Esophagus muscularis mucosa (tissue), 4 donors: ENCODE data around the gene CD36. TPM values are rescaled to one million over a fixed set of nuclear protein-coding genes. Genes with fewer than 3 reads are reported as not detected.

Source experiments
- DNase-seq: peaks from one replicate; pipeline ENCODE4 v3.0.0-alpha.2; 2017; ENCODE audit errors: extremely low spot score
- H3K27ac ChIP-seq, 4 donors: fragments of 200-600 bp; sonication (generic); replicated peaks in 1 of 4; 1 replicate in 3 of 4; 2 replicates in 1 of 4; pipeline ENCODE4 v1.5.1; 2016 to 2019; ENCODE audit warnings: mild to moderate bottlenecking in 1 of 4
- H3K27me3 ChIP-seq, 4 donors: fragments of 200-600 bp; sonication (generic); one replicate each; pipeline versions ENCODE4 v1.5.1 to v1.6.0; 2016 to 2019
- H3K36me3 ChIP-seq, 4 donors: fragments of 200-600 bp; sonication (generic); one replicate each; pipeline ENCODE4 v1.5.1; 2016 to 2019
- H3K4me1 ChIP-seq, 4 donors: fragments of 200-600 bp; sonication (generic); one replicate each; pipeline ENCODE4 v1.5.1; 2016 to 2019
- H3K4me3 ChIP-seq, 4 donors: fragments of 200-600 bp; sonication (generic); 1 replicate in 2 of 4; 2 replicates in 2 of 4; pipeline ENCODE4 v1.5.1; 2016 to 2019; ENCODE audit warnings: mild to moderate bottlenecking in 4 of 4, moderate library complexity in 1 of 4
- H3K9me3 ChIP-seq, 4 donors: fragments of 200-600 bp; sonication (generic); 1 replicate in 3 of 4; 2 replicates in 1 of 4; pipeline ENCODE4 v1.5.1; 2016 to 2019
- EP300 ChIP-seq: sonication (generic); formaldehyde crosslinking; IDR thresholded peaks from one replicate; pipeline ENCODE4 v1.6.1; 2017; ENCODE audit warnings: antibody characterized with exemption
- POLR2A ChIP-seq: fragments of 450-650 bp; IDR thresholded peaks from one replicate; pipeline ENCODE4 v1.6.1; 2017; ENCODE audit warnings: antibody characterized with exemption, moderate library complexity, mild to moderate bottlenecking, low read depth
- POLR2AphosphoS5 ChIP-seq, 2 donors: sonication (generic); formaldehyde crosslinking; IDR thresholded peaks; one replicate each; pipeline ENCODE4 v1.6.1; 2017; ENCODE audit warnings: antibody characterized with exemption in 2 of 2
- WGBS: methylation state at CpG from one replicate; pipeline ENCODE4 v1.1.5; 2018; 5-methylcytosine and 5-hydroxymethylcytosine counted together
- intact Hi-C: fragments of 100-400 bp; cut with DNase I; formaldehyde crosslinking; loops from one replicate; pipeline ENCODE4 v1.15.1; 2023
- total RNA-seq, 4 donors: library from RNA; depleted of rRNA; stranded (reverse); fragments of >200 nt; gene quantifications; one replicate each; pipeline versions ENCODE4 v1.1.0 to v1.2.1, GENCODE V29; 2016
- TF ChIP-seq, protein P1 (sequence below), 3 experiments: fragments of 200-600 bp in 2 of 3; fragments of 450-650 bp in 1 of 3; sonication (generic) in 2 of 3; IDR thresholded peaks; one replicate each; pipeline ENCODE4 v1.5.1; 2017 to 2019; ENCODE audit warnings: antibody characterized with exemption in 3 of 3, mild to moderate bottlenecking in 2 of 3, moderate library complexity in 1 of 3

CD36 gene
- total RNA-seq, 4 donors from 2014 or later = 61.0 to 148 (median 87.7) TPM

GRCh38 chr7:80671744-80672143 lies 33.3 kb downstream of the CD36 start:
- 93% methylated on average over 1 of the region's 1 CpG for WGBS
- TF ChIP-seq, protein P1, sequence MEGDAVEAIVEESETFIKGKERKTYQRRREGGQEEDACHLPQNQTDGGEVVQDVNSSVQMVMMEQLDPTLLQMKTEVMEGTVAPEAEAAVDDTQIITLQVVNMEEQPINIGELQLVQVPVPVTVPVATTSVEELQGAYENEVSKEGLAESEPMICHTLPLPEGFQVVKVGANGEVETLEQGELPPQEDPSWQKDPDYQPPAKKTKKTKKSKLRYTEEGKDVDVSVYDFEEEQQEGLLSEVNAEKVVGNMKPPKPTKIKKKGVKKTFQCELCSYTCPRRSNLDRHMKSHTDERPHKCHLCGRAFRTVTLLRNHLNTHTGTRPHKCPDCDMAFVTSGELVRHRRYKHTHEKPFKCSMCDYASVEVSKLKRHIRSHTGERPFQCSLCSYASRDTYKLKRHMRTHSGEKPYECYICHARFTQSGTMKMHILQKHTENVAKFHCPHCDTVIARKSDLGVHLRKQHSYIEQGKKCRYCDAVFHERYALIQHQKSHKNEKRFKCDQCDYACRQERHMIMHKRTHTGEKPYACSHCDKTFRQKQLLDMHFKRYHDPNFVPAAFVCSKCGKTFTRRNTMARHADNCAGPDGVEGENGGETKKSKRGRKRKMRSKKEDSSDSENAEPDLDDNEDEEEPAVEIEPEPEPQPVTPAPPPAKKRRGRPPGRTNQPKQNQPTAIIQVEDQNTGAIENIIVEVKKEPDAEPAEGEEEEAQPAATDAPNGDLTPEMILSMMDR (IDR thresholded peaks at IDR 0.05) = no peak
- TF ChIP-seq POLR2A (no peak), POLR2AphosphoS5 (IDR thresholded peaks at IDR 0.05) (no peak), EP300 (no peak)
- Histone ChIP-seq H3K4me3 (no peak overlapping the region), H3K4me1 (no peaks in the 10 kb centered on the region), H3K27ac (no peak overlapping the region), H3K27me3 (no peaks in the 10 kb centered on the region), H3K9me3 (no peaks in the 10 kb centered on the region), H3K36me3 (peaks cover 0 to 96% (median 0%) of the 10 kb centered on the region in 4 donors)
- intact Hi-C loops = no loop called here
- DNase-seq = no peak

GRCh38 chr7:80675090-80675489 lies 36.6 kb downstream of the CD36 start:
- Histone ChIP-seq H3K36me3 (peaks cover 0 to 86% (median 0%) of the 10 kb centered on the region in 4 donors), H3K9me3 (no peaks in the 10 kb centered on the region), H3K27ac (no peak overlapping the region), H3K4me3 (no peak overlapping the region), H3K4me1 (no peaks in the 10 kb centered on the region), H3K27me3 (no peaks in the 10 kb centered on the region)
- no peak for TF ChIP-seq POLR2AphosphoS5 (IDR thresholded peaks at IDR 0.05)
- TF ChIP-seq, protein P1 (IDR thresholded peaks at IDR 0.05) = no peak
- TF ChIP-seq POLR2A = no peak
- no peak for TF ChIP-seq EP300
- no peak for DNase-seq
- intact Hi-C loops = no loop called here
- 89% methylated on average over 1 of the region's 1 CpG for WGBS

- H3K36me3 ChIP-seq = peaks cover 0 to 72% (median 0%) of the 10 kb centered on the region in 4 donors
- intact Hi-C loops = no loop called here
- no peak for TF ChIP-seq POLR2AphosphoS5 (IDR thresholded peaks at IDR 0.05)
- no peak for TF ChIP-seq POLR2A
- TF ChIP-seq, protein P1 (IDR thresholded peaks at IDR 0.05) = no peak
- no peak for TF ChIP-seq EP300
Measured at GRCh38 chr7:80676404-80676803, 38.0 kb downstream of the CD36 start.

GRCh38 chr7:80677629-80678028 lies 39.2 kb downstream of the CD36 start:
- Histone ChIP-seq H3K36me3 (peaks cover 0 to 61% (median 0%) of the 10 kb centered on the region in 4 donors), H3K4me3 (no peak overlapping the region), H3K4me1 (no peaks in the 10 kb centered on the region), H3K27ac (no peak overlapping the region), H3K27me3 (no peaks in the 10 kb centered on the region), H3K9me3 (no peaks in the 10 kb centered on the region)
- 80% methylated on average over 1 of the region's 1 CpG for WGBS
- DNase-seq = no peak
- no peak for TF ChIP-seq POLR2A
- TF ChIP-seq POLR2AphosphoS5 (IDR thresholded peaks at IDR 0.05) = no peak
- no peak for TF ChIP-seq EP300
- TF ChIP-seq, protein P1 (IDR thresholded peaks at IDR 0.05) = no peak
- intact Hi-C loops = no loop called here

More at GRCh38 chr7:80676404-80676803, 38.0 kb downstream of the CD36 start:
- no peak for DNase-seq
- Histone ChIP-seq H3K4me3 (no peak overlapping the region), H3K9me3 (no peaks in the 10 kb centered on the region), H3K27ac (no peak overlapping the region), H3K27me3 (no peaks in the 10 kb centered on the region), H3K4me1 (no peaks in the 10 kb centered on the region)
- 95% methylated on average over 2 of the region's 2 CpGs for WGBS

DNA sequence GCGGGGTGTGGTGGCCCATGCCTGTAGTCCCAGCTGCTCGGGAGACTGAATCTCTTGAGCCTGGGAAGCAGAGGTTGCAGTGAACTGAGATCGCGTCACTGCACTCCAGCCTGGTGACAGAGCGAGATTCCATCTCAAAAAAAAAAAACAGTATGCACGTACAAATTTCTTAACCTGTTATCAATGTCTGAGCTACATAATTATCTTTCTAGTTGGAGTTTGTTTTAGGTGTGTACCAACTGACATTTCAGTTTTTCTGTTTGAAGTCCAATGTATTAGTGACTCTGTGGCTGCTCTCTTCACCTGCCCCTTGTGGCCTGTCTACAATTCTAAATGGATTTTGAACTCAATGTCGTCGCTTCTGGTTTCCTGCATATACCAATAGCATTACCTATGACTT lies 40.3 kb downstream of the CD36 start:
- intact Hi-C loops = no loop called here
- Histone ChIP-seq H3K27me3 (no peaks in the 10 kb centered on the region), H3K36me3 (peaks cover 0 to 50% (median 0%) of the 10 kb centered on the region in 4 donors), H3K27ac (no peak overlapping the region), H3K4me3 (no peak overlapping the region), H3K9me3 (peaks cover 0 to under 1% (median 0%) of the 10 kb centered on the region in 4 donors), H3K4me1 (no peaks in the 10 kb centered on the region)
- TF ChIP-seq, protein P1 (IDR thresholded peaks at IDR 0.05) = no peak
- TF ChIP-seq POLR2AphosphoS5 (IDR thresholded peaks at IDR 0.05) (no peak), POLR2A (no peak), EP300 (no peak)
- no peak for DNase-seq
- 92% methylated on average over 8 of the region's 8 CpGs for WGBS
